Endothelial cell of umbilical vein (primary cell): ENCODE results near the gene EARS2. TPM values are rescaled to one million over a fixed set of nuclear protein-coding genes. Genes with fewer than 3 reads are reported as not detected.

Source experiments
- BruUV-seq: library from RNA; stranded (reverse); fragments of 400-500 nt; replicated peaks from 2 replicates; lab custom pipeline; 2021; lab: Mats Ljungman, UMichigan
- CTCF ChIA-PET: fragments of 300-600, 350-600 bp; sonication (Branson Sonifier 250); formaldehyde crosslinking; loops from one replicate; lab custom pipeline; 2021; ENCODE audit warnings: antibody characterized with exemption, inconsistent platforms; lab: Charles Lee
- POLR2A ChIA-PET: fragments of 300-600, 350-600 bp; sonication (Branson Sonifier 250); formaldehyde crosslinking; loops from one replicate; lab custom pipeline; 2021; ENCODE audit warnings: antibody characterized with exemption, inconsistent platforms; lab: Charles Lee
- DNase-seq: peaks from one replicate; pipeline ENCODE4 v3.0.0-alpha.2; 2011; ENCODE audit warnings: low read depth, low spot score
- FAIRE-seq: peaks from 2 replicates; lab custom pipeline; 2011; peaks lifted over from hg19 to GRCh38; lab: Jason Lieb, UNC
- H2AFZ ChIP-seq: 2 replicates; pipeline ENCODE4 v1.6.0; 2012; ENCODE audit warnings: low read depth, low read length, control low read depth, inconsistent platforms
- H3K27ac ChIP-seq: 2 replicates; pipeline ENCODE4 v1.5.1; 2011; ENCODE audit warnings: low read depth, mild to moderate bottlenecking, control low read depth, low read length, moderate library complexity; ENCODE audit not compliant: insufficient read depth
- H3K27me3 ChIP-seq, 2 experiments: 2 replicates each; pipeline versions ENCODE4 v1.6.0 to v1.6.1; 2011; ENCODE audit warnings: low read length in 2 of 2, mixed read lengths in 1 of 2; ENCODE audit not compliant: control insufficient read depth in 2 of 2, insufficient read depth in 2 of 2
- H3K36me3 ChIP-seq, 2 experiments: 2 replicates in 1 of 2; 3 replicates in 1 of 2; pipeline ENCODE4 v1.5.1; 2011; ENCODE audit warnings: low read length in 2 of 2, mild to moderate bottlenecking in 1 of 2, moderate library complexity in 1 of 2; ENCODE audit not compliant: control insufficient read depth in 2 of 2, insufficient read depth in 2 of 2; ENCODE audit errors: extremely low read depth in 1 of 2
- H3K4me1 ChIP-seq: 3 replicates; pipeline ENCODE4 v1.5.1; 2011; ENCODE audit warnings: mild to moderate bottlenecking, low read length; ENCODE audit not compliant: control insufficient read depth, insufficient read depth; ENCODE audit errors: extremely low read depth
- H3K4me2 ChIP-seq: 2 replicates; pipeline ENCODE4 v1.6.1; 2011; ENCODE audit warnings: low read length, control low read depth, mixed read lengths; ENCODE audit not compliant: insufficient read depth
- H3K4me3 ChIP-seq, 3 experiments: fragments of 200-600 bp in 1 of 3; sonication (generic), shearing (Covaris generic) in 1 of 3; replicated peaks in 1 of 3; 2 replicates each; pipeline ENCODE4 v1.5.1; 2011 to 2016; ENCODE audit warnings: control low read depth in 3 of 3, low read length in 3 of 3, mild to moderate bottlenecking in 2 of 3, inconsistent platforms in 1 of 3, low read depth in 1 of 3, moderate library complexity in 1 of 3; ENCODE audit not compliant: insufficient read depth in 1 of 3
- H3K79me2 ChIP-seq: 2 replicates; pipeline ENCODE4 v1.6.0; 2012; ENCODE audit warnings: low read length, inconsistent platforms; ENCODE audit not compliant: control insufficient read depth, insufficient read depth
- H3K9ac ChIP-seq: replicated peaks from 2 replicates; pipeline ENCODE3; 2011; ENCODE audit warnings: low read length, control low read depth; ENCODE audit not compliant: insufficient read depth; ENCODE audit errors: extremely low read depth
- H3K9me1 ChIP-seq: replicated peaks from 3 replicates; pipeline ENCODE4 v1.6.0; 2011; ENCODE audit warnings: mild to moderate bottlenecking, low read length; ENCODE audit not compliant: control insufficient read depth, insufficient read depth; ENCODE audit errors: extremely low read depth
- H3K9me3 ChIP-seq: replicated peaks from 2 replicates; pipeline ENCODE4 v1.5.1; 2012; ENCODE audit warnings: low read length, inconsistent platforms; ENCODE audit not compliant: control insufficient read depth, insufficient read depth
- H4K20me1 ChIP-seq: replicated peaks from 2 replicates; pipeline ENCODE3; 2011; ENCODE audit warnings: mild to moderate bottlenecking, low read length; ENCODE audit not compliant: control insufficient read depth, insufficient read depth; ENCODE audit errors: extremely low read depth
- CTCF ChIP-seq, 2 donors: IDR thresholded peaks; 1 replicate in 1 of 2; 2 replicates in 1 of 2; pipeline ENCODE4 v1.5.1; 2011; ENCODE audit warnings: low read length in 2 of 2, mild to moderate bottlenecking in 2 of 2, moderate library complexity in 2 of 2, control low read depth in 1 of 2, inconsistent platforms in 1 of 2, low read depth in 1 of 2; ENCODE audit not compliant: insufficient read depth in 1 of 2; ENCODE audit errors: extremely low read depth in 1 of 2
- EZH2 ChIP-seq: IDR thresholded peaks from 2 replicates; pipeline ENCODE4 v1.6.1; 2012; ENCODE audit warnings: borderline replicate concordance, low read depth, mild to moderate bottlenecking, moderate library complexity, low read length, inconsistent platforms; ENCODE audit not compliant: severe bottlenecking
- FOS ChIP-seq: IDR thresholded peaks from 2 replicates; pipeline ENCODE4 v1.6.1; 2011; ENCODE audit warnings: mild to moderate bottlenecking, low read length, moderate library complexity, borderline replicate concordance; ENCODE audit not compliant: insufficient read depth
- GATA2 ChIP-seq: IDR thresholded peaks from 2 replicates; pipeline ENCODE4 v1.7.0; 2011; ENCODE audit warnings: low read depth, mild to moderate bottlenecking, moderate library complexity, mixed read lengths, low read length; ENCODE audit not compliant: insufficient read length, insufficient read depth
- JUN ChIP-seq: IDR thresholded peaks from 2 replicates; pipeline ENCODE4 v1.6.1; 2011; ENCODE audit warnings: borderline replicate concordance, low read depth; ENCODE audit not compliant: insufficient read length, insufficient read depth
- MAX ChIP-seq: IDR thresholded peaks from 2 replicates; pipeline ENCODE4 v1.6.1; 2011; ENCODE audit not compliant: insufficient read depth, insufficient read length
- MYC ChIP-seq: IDR thresholded peaks from one replicate; pipeline ENCODE4 v1.6.1; 2011; ENCODE audit warnings: mild to moderate bottlenecking, low read depth, low read length
- POLR2A ChIP-seq: IDR thresholded peaks from 2 replicates; pipeline ENCODE4 v1.6.1; 2012; ENCODE audit warnings: low read depth, mild to moderate bottlenecking, control low read depth, low read length
- POLR2AphosphoS5 ChIP-seq: IDR thresholded peaks from 2 replicates; pipeline ENCODE4 v1.6.1; 2012; ENCODE audit warnings: low read depth, mild to moderate bottlenecking, control low read depth, low read length, moderate library complexity; ENCODE audit not compliant: insufficient read depth
- dilution Hi-C: fragments of 300-500 bp; cut with MboI; formaldehyde crosslinking; loops from one replicate; pipeline ENCODE4 v1.15.0; 2019; ENCODE audit warnings: low sequenced_read_pairs; ENCODE audit not compliant: extremely low pct_ligation_motif_present
- intact Hi-C: fragments of 100-400 bp; cut with micrococcal nuclease; formaldehyde crosslinking; loops from one replicate; pipeline ENCODE4 v1.10.0; 2022
- polyA plus RNA-seq, 4 experiments: library from polyadenylated mRNA; depleted of rRNA in 3 of 4; stranded (reverse) in 3 of 4; unstranded in 1 of 4; fragments of >200 nt; gene quantifications; 2 replicates each; pipeline versions ENCODE4 v1.2.1 to v1.2.3, GENCODE V29; 2011 to 2012; ENCODE audit warnings: missing spikeins in 1 of 4
- total RNA-seq: library from RNA; stranded (reverse); gene quantifications from 2 replicates; pipeline ENCODE4 v1.2.3, GENCODE V29; 2021

EARS2 gene
- total and polyA plus RNA-seq, 2 donors (not counting 3 experiments of a cell fraction or from before 2014, with no cell fraction given) = 14.7 to 21.6 TPM

DNA sequence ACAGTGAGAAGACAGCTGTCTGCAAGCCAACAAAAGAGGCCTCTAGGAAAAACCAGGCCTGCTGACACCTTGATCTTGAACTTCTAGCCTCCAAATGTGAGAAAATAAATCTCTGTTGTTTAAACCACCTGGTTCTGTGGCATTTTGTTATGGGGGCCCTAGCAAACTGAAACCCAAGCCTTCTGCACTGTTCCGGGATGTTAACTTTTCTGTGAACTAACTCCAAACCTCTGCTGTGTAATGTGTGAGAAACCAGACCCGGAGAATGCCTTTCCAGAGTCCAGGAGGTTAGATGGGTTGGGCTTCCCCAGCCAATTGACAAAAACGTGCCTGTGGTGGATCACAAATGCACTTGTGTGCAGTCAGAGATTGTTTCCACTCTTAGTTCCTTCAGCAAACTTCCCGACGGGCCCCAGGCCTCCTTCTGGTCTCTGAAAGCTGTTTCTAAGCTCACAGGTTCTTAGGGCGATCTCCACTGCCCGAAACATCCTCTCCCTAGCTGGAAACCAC is 33.2 kb downstream of the EARS2 start:
- H3K4me1 ChIP-seq = peaks cover 3% of the 10 kb centered on the region
- intact Hi-C loops (no loop called here), dilution Hi-C loops (no loop called here)
- peaks cover 0 to 15% of the 10 kb centered on the region in 2 experiments for H3K36me3 ChIP-seq
- DNase-seq = no peak
- no peak for TF ChIP-seq JUN
- TF ChIP-seq FOS = no peak
- no peak for TF ChIP-seq MAX
- TF ChIP-seq GATA2 = no peak
- TF ChIP-seq MYC = no peak
- no peak for TF ChIP-seq POLR2AphosphoS5
- no peak for TF ChIP-seq POLR2A
- no peak for TF ChIP-seq EZH2
- TF ChIP-seq CTCF (IDR thresholded peaks at IDR 0.05; ENCODE audit: extremely low read depth in 1 of 2, insufficient read depth in 1 of 2, low read depth in 1 of 2, low read length in 2 of 2) = no peak
- no peak overlapping the region for H3K4me2 ChIP-seq
- H3K9ac ChIP-seq = no peak overlapping the region
- no peak overlapping the region for H2AFZ ChIP-seq
- no peaks in the 10 kb centered on the region for H3K9me3 ChIP-seq
- no peak for FAIRE-seq
- H3K27ac ChIP-seq = no peak overlapping the region
- no peak overlapping the region for H3K4me3 ChIP-seq
- H4K20me1 ChIP-seq = no peaks in the 10 kb centered on the region
- ChIA-PET POLR2A (no interaction called here), CTCF (interaction anchor here (0.8 kb wide), 1 partner anchor 10 kb away, joined by 3 read pairs; no protein-coding TSS in a partner anchor)
- H3K27me3 ChIP-seq = no peaks in the 10 kb centered on the region
- H3K9me1 ChIP-seq = no peaks in the 10 kb centered on the region
- no TSS peak for BruUV-seq
- no peaks in the 10 kb centered on the region for H3K79me2 ChIP-seq
